Colonic mucosa (tissue), 4 donors: ENCODE measurements around the gene DLL4. TPM values are rescaled to one million over a fixed set of nuclear protein-coding genes. Genes with fewer than 3 reads are reported as not detected.
A peak's percentile ranks its signal among the peaks of the same experiment; 100 is the strongest.

Experiments used
- DNase-seq: peaks from one replicate; pipeline ENCODE4 v3.0.0-alpha.2; 2020
- H3K27ac ChIP-seq: fragments of 200-600 bp; one replicate; pipeline ENCODE4 v1.8.0; 2021
- H3K27me3 ChIP-seq: fragments of 200-600 bp; one replicate; pipeline ENCODE4 v1.8.0; 2021
- H3K36me3 ChIP-seq: fragments of 200-600 bp; one replicate; pipeline ENCODE4 v1.8.0; 2021
- H3K4me1 ChIP-seq: fragments of 200-600 bp; one replicate; pipeline ENCODE4 v1.8.0; 2021; ENCODE audit warnings: mild to moderate bottlenecking
- H3K4me3 ChIP-seq: fragments of 200-600 bp; one replicate; pipeline ENCODE4 v1.8.0; 2021
- H3K9ac ChIP-seq, 2 donors: one replicate each; pipeline ENCODE4 v1.7.0; 2013; ENCODE audit warnings: control low read depth in 2 of 2, low read depth in 2 of 2, low read length in 2 of 2
- H3K9me3 ChIP-seq: fragments of 200-600 bp; one replicate; pipeline ENCODE4 v1.8.0; 2021
- intact Hi-C: fragments of 100-400 bp; cut with DNase I; formaldehyde crosslinking; loops from one replicate; pipeline ENCODE4 v1.14.1; 2022
- total RNA-seq, 2 donors: library from RNA; stranded (reverse); fragmentation: NEBNext Ultra II Directional in 1 of 2; extraction: Animal tissue kit (Norgen Biotek cat#: 25700) in 1 of 2; gene quantifications; one replicate each; pipeline ENCODE4 v1.2.1, GENCODE V29; 2021
- TF ChIP-seq, protein P1 (sequence below): fragments of 200-600 bp; IDR thresholded peaks from one replicate; pipeline ENCODE4 v1.8.0; 2022; ENCODE audit warnings: antibody characterized with exemption, mild to moderate bottlenecking
- donor health status: healthy.
- donor health status: DM: no; HTN: no; CAD: no.
- donor health status: DM: no; HTN: no; CAD: no.

The DLL4 gene
- total RNA-seq, 2 donors from 2014 or later: 18.5 to 21.6 TPM

- intact Hi-C loops: loop anchor here (5.0 to 10.0 kb wide), 3 partner anchors 34 to 196 kb away; partner anchors contain the start of gene RAD51
- no peak for DNase-seq
- TF ChIP-seq, protein P1, sequence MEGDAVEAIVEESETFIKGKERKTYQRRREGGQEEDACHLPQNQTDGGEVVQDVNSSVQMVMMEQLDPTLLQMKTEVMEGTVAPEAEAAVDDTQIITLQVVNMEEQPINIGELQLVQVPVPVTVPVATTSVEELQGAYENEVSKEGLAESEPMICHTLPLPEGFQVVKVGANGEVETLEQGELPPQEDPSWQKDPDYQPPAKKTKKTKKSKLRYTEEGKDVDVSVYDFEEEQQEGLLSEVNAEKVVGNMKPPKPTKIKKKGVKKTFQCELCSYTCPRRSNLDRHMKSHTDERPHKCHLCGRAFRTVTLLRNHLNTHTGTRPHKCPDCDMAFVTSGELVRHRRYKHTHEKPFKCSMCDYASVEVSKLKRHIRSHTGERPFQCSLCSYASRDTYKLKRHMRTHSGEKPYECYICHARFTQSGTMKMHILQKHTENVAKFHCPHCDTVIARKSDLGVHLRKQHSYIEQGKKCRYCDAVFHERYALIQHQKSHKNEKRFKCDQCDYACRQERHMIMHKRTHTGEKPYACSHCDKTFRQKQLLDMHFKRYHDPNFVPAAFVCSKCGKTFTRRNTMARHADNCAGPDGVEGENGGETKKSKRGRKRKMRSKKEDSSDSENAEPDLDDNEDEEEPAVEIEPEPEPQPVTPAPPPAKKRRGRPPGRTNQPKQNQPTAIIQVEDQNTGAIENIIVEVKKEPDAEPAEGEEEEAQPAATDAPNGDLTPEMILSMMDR: no peak
- Histone ChIP-seq H3K27me3 (no peaks in the 10 kb centered on the region), H3K27ac (no peak overlapping the region), H3K4me1 (peaks cover 9% of the 10 kb centered on the region), H3K4me3 (no peak overlapping the region), H3K9me3 (no peaks in the 10 kb centered on the region), H3K9ac (no peak overlapping the region), H3K36me3 (no peaks in the 10 kb centered on the region)
Observed at GRCh38 chr15:40891138-40891537, 38.0 kb upstream of the DLL4 start.

- intact Hi-C loops: loop anchor here (5.0 to 10.0 kb wide), 3 partner anchors 35 to 197 kb away; partner anchors contain the start of gene RAD51
- no peak overlapping the region for H3K4me3 ChIP-seq
- peaks cover 9% of the 10 kb centered on the region for H3K4me1 ChIP-seq
- DNase-seq: peak; percentile 76
- H3K9ac ChIP-seq: peak overlapping the region in 1 of 2 donors; percentile 22
- no peaks in the 10 kb centered on the region for H3K36me3 ChIP-seq
- peak overlapping the region; percentile 1 for H3K27ac ChIP-seq
- no peaks in the 10 kb centered on the region for H3K27me3 ChIP-seq
- TF ChIP-seq, protein P1: peak; percentile 80
- H3K9me3 ChIP-seq: no peaks in the 10 kb centered on the region
Observed at GRCh38 chr15:40891810-40892446, 37.2 kb upstream of the DLL4 start.

DNA sequence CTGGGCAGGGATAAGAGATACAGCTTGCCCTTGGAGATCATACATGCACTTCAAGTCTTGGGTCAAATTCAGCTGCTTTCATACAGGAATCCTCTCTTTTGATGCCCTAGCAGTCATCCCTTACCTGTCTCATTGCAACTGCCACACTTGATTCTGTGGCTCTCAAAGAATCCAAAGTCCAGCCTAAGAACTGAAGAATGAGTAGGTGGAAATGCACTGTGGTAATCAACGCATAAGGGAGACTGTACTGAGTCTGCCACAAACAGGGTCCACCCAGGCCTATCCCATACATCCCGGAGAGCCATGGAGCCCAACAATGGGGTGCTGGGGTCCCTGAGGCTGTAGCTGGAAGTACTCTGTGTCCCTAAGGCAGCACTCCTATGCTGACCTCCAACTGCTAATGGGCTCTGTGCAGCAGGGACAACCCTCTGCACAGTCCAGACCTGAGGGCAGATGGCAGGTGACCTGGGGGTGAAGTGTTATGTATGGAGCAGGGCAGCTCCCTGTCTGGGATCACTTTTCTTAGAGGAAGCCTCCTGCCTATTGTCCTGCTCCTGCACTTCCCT lies 36.6 kb upstream of the DLL4 start:
- peak overlapping the region in 1 of 2 donors; percentile 22 for H3K9ac ChIP-seq
- DNase-seq: no peak
- peaks cover 9% of the 10 kb centered on the region for H3K4me1 ChIP-seq
- peak overlapping the region; percentile 1 for H3K27ac ChIP-seq
- intact Hi-C loops: loop anchor here (5.0 to 10.0 kb wide), 3 partner anchors 35 to 198 kb away; partner anchors contain the start of gene RAD51
- no peaks in the 10 kb centered on the region for H3K27me3 ChIP-seq
- no peaks in the 10 kb centered on the region for H3K36me3 ChIP-seq
- TF ChIP-seq, protein P1: no peak
- H3K4me3 ChIP-seq: no peak overlapping the region
- H3K9me3 ChIP-seq: no peaks in the 10 kb centered on the region

DNA sequence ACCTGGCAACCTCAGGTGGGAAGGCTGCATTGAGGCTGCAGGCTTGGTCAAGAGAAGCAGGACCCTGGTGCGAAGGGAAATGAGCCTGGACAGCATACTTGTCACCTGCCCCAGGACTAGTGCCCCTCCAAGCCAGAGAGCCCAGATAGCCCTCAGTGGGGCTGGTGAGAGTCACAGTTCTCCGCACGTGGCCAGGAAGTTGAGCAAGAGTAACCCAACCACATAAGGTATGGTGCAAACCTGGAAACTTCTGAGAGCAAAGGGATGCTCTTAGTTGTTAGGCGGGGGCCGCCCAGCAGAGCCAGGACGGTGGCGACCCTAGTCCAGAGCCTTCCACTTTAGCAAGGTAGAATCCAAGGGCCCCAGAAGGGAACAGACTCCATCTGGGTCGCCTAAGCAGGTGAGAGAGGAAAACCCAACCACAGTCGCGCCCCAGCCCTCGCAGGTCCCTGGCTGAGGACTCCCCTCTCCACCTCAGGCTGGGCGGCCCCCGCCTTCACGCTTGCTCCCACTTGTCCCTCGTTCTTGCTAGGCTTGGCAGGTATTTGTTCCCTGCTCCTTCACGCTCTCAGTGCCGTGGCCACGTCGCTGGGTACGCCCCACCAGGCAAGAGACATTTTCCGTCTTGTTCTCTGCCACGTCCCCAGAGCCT lies 36.0 kb upstream of the DLL4 start:
- intact Hi-C loops: loop anchor here (5.0 to 10.0 kb wide), 3 partner anchors 36 to 198 kb away; partner anchors contain the start of gene RAD51
- no peak overlapping the region for H3K4me3 ChIP-seq
- no peak for DNase-seq
- H3K9ac ChIP-seq: peak overlapping the region in 1 of 2 donors; percentile 22
- no peak overlapping the region for H3K27ac ChIP-seq
- H3K4me1 ChIP-seq: peaks cover 9% of the 10 kb centered on the region
- H3K27me3 ChIP-seq: no peaks in the 10 kb centered on the region
- no peaks in the 10 kb centered on the region for H3K36me3 ChIP-seq
- H3K9me3 ChIP-seq: no peaks in the 10 kb centered on the region
- TF ChIP-seq, protein P1: no peak
